GM06990 (cell line): Measurements from ENCODE around the gene TTLL5.
A peak's percentile ranks its signal among the peaks of the same experiment; 100 is the strongest.

Experiments
- DNase-seq: peaks from one replicate; pipeline ENCODE4 v3.0.0-alpha.2; 2011; ENCODE audit not compliant: insufficient read length; ENCODE audit errors: extremely low read depth
- H3K27me3 ChIP-seq: replicated peaks from 2 replicates; pipeline ENCODE4 v1.6.0; 2011; ENCODE audit warnings: low read length; ENCODE audit not compliant: control insufficient read depth, insufficient read depth
- H3K36me3 ChIP-seq: 2 replicates; pipeline ENCODE4 v1.5.1; 2011; ENCODE audit warnings: low read length; ENCODE audit not compliant: control insufficient read depth, insufficient read depth
- H3K4me3 ChIP-seq: replicated peaks from 2 replicates; pipeline ENCODE4 v1.5.1; 2011; ENCODE audit warnings: low read depth, mild to moderate bottlenecking, control low read depth, low read length
- CTCF ChIP-seq: IDR thresholded peaks from 2 replicates; pipeline ENCODE4 v1.5.1; 2011; ENCODE audit warnings: low read length, control low read depth, mild to moderate bottlenecking, inconsistent platforms; ENCODE audit not compliant: insufficient read depth, poor library complexity, severe bottlenecking

Gene TTLL5

DNA sequence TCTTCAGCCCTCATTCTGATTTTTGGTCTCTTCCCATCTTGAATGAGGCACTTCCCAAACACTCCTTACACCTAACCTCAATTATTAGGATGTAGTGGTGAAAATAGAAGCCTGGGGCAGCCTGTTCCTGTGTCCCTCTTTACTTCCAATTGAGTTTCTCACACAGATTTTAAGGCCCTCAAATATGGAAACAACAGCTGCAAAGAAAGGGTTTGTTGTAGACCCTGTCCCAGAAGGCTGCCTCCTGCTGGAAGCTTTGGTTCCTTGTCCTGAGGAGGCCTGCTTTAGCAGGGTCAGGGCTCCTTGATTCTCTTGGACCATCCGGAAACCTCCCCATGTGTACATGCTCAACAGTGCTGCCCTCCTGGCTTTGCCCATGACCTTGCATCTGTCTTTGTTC, 219.5 kb downstream of the TTLL5 start:
- peak; percentile 40 for TF ChIP-seq CTCF
- H3K4me3 ChIP-seq, result no peak overlapping the region
- DNase-seq, result no peak
- no peaks in the 10 kb centered on the region for H3K36me3 ChIP-seq
- no peaks in the 10 kb centered on the region for H3K27me3 ChIP-seq

DNA sequence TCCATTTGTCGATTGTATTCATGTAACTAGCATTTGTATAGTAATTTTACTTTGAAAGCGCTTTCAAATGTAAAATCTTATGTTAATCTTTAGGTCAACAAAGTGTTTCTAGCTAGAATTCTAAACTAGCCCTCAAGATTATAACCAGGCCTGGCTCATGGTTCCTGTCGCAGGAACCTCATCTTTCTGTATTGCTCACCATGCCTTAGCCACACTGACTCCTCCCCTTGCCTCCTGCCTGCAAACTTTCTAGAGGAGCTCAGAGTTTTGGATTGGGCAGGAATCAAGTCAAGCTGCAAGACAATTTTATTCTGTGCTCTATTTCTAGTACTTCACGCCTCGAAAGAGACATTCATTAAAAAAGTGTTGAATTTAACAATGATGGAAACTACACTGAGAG, 220.9 kb downstream of the TTLL5 start:
- no peak for TF ChIP-seq CTCF
- Histone ChIP-seq H3K27me3 (no peaks in the 10 kb centered on the region), H3K36me3 (no peaks in the 10 kb centered on the region), H3K4me3 (no peak overlapping the region)
- no peak for DNase-seq

- no peak for DNase-seq
- Histone ChIP-seq H3K27me3 (no peaks in the 10 kb centered on the region), H3K4me3 (no peak overlapping the region), H3K36me3 (no peaks in the 10 kb centered on the region)
- TF ChIP-seq CTCF, result peak; percentile 28
Observed at GRCh38 chr14:75884198-75884611, 223.2 kb downstream of the TTLL5 start.

- H3K27me3 ChIP-seq, result no peaks in the 10 kb centered on the region
- TF ChIP-seq CTCF, result no peak
- H3K4me3 ChIP-seq, result no peak overlapping the region
- DNase-seq, result no peak
- no peaks in the 10 kb centered on the region for H3K36me3 ChIP-seq
Observed at GRCh38 chr14:75885829-75886228, 224.8 kb downstream of the TTLL5 start.

DNA sequence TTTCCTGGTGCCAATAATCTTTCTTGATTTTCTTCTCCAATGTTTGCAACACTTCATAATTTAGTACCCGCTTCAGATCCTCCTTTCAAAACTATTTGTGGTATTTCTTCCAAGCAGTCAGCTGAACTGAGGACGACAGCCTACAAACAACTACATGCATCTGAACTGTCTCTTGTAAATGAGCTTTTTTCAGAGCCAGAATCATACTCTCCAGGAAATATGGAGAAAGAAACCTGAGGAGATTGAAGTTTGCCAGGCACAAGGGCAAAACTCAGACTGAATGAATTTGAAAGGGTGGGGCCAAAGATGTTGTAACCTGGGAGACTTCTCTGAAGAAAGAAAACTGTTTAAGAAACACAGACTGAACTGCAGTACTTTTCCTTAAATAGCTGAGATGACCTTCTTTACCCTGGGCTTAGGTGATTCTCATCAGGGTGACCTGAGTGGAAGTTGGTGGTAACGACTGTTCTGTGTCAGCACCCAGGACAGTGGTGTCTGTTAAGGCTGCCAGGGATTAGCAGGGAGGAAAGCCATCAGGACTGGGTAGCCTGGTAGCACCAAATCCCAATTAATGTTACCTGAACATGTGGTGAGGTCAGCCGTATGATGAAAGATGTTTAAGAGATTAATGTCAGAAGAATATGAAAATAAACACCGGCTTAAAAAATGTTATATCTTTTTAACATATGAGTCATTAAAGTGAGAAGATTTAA, 225.7 kb downstream of the TTLL5 start:
- TF ChIP-seq CTCF, result no peak
- no peaks in the 10 kb centered on the region for H3K36me3 ChIP-seq
- H3K4me3 ChIP-seq, result no peak overlapping the region
- H3K27me3 ChIP-seq, result no peaks in the 10 kb centered on the region
- no peak for DNase-seq

- Histone ChIP-seq H3K36me3 (no peaks in the 10 kb centered on the region), H3K4me3 (no peak overlapping the region), H3K27me3 (no peaks in the 10 kb centered on the region)
- TF ChIP-seq CTCF, result no peak
- DNase-seq, result no peak
Observed at GRCh38 chr14:75888945-75889344, 227.9 kb downstream of the TTLL5 start.
